Hippocampal formation (tissue), 2 donors: ENCODE measurements around the gene TBC1D22B.

ENCODE experiments used
- DNase-seq, 2 donors: peaks; one replicate each; lab custom pipeline; 2025; lab: John Stamatoyannopoulos, UW

The TBC1D22B gene

DNA sequence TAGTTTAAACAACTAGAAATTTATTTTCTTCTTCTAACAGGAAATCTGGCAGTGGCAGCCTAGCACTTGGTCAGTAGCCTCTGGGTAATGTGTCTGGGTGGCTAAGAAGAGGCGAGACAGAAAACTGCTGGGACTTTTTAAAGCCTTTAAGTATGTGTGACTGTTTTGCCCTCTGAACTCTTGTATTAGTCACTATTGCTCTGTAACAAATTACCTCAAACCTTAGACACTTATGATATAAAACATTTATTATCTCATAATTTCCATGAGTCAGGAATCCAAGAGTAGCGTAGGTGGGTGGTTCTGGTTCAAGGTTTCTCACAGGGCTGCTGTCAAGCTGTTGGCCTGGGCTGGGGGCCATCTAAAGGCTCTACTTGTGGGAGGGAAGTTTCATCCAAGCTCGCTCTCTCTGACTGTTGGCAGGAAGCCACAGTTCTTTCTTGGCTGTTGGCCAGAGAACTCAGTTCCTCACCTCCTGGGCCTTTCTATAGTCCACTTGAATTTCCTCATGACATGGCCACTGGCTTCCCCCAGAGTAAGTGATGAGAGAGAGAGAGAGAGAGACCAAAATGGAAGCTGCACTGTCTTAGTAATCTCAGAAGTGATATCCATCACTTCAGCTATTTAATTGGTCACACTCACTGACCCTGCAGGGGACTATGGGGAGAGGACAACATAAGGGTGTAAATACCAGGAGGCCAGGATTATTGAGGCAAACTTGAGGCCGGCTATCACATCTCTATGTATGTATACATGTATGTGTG lies 17.4 kb upstream of the TBC1D22B start:
- DNase-seq: peak; percentile 13 to 35

DNA sequence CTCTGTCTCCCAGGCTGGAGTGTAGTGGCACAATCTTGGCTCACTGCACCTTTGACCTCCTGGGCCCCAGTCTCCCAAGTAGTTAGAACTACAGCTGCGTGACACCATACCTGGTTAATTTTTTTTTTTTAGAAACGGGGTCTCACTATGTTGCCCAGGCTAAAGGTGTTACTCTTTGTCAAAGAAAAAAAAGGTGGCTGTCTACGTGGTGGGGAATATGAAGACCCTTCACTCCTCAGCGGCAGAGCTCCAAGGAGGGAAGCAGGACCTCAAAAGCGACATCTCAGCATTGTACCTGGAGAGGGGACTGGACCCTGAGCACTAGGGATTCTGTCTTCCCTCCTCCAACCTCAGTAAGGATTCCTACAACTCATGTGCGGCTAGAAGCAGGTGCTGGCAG lies 16.4 kb upstream of the TBC1D22B start:
- no peak for DNase-seq

DNA sequence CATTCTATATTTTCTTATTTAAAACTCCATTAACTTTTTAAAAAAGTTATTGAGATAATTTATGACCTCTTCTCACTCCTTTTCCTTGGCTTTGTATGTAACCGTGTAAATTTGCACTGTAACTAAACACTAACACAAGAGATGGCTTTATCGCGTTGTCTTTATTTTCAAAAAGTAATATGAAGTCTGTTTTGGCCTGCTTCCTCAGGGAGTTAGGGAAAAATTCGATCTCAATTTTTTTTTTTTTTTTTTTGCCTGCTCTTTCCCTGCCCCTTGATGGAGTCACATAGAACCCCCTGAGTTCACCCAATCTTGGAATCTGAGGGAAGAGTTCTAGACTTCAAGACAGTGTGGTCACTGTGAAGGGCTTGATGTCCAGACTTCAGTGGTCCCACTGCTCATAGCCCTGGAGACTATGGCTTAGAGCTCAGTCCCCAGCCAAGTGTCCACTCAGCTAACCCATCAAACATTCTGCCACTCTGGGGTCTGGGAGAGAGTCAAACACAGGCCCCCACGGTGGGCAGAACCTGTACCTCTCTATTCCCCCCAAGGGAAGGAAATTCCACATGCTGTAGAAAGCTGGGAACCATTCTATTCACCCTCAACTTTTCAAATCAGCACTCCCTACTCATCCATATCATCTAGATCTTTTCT lies 15.7 kb upstream of the TBC1D22B start:
- no peak for DNase-seq

DNA sequence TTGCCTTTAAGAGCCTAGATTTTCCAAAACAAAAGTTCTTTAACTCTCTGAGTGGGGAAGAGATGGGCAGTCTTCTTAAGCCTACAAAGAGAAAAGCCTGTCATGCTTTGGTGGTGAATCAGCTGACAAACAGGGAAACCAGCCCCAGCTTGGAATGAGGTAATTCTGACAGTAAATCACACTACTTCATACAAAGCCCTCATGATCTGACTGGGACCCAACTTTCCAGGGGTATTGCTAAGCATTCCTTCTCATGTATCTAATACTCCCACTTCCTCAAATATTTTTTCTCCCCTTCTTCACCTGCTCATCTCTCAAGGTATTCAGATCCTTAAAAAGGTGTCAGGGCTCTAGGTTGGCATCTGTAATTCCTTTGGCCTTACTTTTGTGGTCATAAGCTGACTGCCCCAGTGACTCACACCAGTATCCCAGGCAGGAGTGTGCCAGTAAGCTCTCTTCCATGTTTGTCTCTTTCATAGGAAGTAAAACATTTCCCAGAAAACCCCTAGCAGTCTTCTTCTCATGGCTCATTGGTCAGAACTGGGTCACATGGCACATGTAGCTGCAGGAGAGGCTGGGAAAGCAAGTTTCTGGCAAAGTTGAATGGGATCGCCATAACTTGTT lies 15.0 kb upstream of the TBC1D22B start:
- DNase-seq: no peak

DNA sequence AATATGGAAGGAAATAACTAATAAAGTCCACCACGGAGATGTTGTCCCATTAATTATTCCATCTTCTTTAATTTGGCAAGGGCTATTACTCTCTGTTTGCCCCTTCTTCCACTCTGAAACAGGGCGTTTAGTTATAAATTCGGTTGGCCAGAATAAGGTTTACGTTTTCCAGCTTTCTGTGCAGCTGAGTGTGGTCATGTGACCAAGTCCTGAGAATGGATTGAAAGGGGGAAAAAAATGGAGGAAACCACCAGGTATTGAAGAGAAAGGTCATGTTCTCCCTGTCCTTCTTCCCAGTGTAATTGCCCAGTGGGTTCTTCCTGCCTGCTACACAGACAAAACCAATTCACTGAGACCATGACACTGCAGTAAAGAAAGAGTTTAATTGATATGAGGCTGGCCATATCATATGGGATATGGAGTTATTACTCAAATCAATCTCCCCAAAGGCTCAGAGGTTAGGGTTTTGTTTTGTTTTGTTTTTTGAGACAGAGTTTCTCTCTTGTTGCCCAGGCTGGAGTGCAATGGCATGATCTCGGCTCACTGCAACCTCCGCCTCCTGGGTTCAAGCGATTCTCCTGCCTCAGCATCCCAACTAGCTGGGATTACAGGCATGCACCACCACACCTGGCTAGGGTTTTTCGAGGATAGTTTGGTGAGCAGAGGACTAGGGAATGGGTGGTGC lies 14.3 kb upstream of the TBC1D22B start:
- no peak for DNase-seq

DNA sequence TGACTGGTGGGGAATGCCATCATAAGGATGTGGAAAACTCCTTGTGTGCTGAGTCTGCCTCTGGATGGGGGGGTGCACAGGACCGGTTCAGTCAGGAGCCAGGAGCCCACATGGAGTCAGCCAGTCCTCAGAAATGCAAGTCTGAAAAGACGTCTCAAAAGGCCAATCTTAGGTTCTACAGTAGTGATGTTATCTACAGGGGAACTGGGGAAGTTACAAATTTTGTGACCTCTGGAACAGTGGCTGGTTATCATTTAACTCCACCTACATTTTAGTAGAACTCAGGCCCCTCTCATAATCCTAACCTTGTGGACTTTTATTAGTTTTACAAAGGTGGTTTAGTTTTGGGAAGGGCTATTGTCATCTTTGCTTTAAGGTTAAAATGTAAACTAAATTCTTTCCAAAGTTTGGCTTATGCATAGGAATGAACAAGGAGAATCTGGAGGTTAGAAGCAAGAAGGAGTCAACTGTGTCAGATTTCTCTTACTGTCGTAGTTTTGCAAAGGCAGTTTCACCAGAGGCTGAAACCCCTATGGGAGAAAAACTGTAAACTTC lies 13.7 kb upstream of the TBC1D22B start:
- DNase-seq: no peak

DNA sequence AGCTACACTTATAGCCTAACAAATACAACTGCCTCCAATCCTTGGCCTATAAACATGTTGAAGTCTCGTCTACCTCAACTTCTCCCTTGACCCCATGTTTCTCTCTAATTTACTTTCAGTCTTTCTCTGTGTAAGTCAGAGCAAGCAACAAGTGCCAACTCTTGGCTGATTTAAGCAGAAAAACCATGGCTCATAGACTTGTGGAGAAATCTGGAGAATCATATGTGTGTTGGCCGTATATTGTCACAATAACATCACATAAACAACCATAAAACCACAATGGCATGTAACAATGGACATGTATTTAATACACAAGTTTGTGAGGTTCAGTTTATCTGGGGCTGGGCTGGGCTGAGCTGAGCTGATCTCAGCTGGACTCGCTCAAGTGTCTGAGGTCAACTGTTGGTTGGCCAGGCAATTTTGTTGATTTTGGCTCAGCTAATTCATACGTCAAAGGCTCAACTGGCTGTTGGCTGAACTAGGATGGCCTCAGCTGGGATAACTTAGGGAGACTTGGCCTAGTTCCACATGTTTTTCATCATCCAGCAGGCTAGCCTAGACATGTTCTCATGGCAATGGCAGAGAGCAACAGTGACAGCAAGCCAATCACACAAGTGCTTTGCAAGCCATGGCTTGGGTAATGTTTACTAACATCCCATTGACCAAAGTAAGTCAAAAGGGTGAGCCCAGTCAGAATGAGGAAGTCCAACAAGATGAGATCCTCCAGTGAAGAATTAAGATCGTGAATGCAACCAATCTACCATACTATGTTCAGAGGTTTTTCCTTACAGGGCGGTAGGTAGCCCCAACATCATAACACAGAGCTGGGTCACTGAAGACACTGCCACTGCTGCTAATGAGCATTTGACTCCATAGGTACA lies 12.9 kb upstream of the TBC1D22B start:
- peak; percentile 11 for DNase-seq

DNA sequence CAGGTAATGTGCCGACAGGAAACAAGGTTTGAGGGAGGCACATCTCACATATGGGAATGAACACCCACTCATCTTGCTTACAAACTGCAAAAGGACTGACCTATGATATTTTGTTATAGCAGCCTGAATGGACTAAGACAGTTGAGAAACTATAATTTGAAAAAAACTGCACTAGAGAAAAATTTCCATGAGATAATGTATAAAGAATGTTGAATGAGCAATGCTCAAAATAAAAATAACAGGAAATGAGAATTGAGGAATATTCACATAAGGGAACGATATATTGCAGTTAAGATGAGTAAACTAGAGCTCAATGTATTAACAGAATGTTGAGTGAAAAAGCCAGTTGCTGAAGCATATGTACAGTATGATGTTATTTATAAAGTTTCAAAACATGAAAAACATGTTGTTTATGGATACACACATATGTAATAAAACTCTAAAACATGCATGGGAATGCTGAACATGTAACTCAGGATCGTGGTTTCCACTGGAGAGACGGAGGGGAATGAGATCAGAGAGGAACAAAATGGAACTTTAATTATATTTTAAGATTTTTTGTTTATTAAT lies 6.3 kb upstream of the TBC1D22B start:
- DNase-seq: no peak

DNA sequence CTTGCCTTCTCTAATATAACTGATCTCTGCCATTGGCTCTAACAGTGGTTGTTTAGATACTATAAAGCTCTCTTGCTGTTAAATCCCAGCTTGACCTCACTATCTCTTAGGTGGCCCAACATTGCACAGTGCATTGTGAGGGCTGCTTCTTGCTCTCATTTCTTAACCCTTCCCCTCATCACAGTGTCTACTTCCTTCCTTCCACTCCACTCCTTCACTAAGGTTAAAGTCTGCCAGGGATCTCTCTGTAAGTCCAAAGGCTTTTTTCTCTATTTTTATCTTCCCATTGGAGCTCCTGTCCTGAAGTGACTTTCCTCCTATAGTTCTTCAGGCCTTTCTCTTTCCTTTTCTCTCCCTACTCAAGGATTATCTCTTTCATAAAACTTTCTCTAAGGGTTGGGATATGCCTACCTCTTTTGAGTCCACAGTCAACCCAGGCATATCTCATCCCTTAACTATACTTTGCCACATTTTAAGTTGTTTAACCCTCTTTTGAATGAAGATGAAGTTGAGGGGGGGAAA lies 4.0 kb upstream of the TBC1D22B start:
- DNase-seq: no peak

DNA sequence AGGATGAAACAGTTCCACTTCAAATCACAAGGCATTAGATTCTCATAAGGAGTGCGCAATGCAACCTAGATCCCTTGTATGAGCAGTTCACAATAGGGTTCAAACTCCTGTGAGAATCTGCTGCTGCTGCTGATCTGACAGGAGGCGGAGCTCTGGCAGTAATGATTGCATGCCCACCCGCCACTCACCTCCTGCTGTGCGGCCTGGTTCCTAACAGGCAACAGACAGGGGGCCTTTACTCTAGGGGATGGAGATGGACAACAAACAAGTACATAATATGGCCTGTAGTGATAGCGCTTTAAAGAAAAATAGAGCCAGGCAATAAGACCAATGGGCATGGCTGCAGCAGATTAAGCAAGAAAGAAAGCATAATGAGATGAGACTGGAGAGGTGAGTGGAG lies 2.7 kb upstream of the TBC1D22B start:
- DNase-seq: no peak

DNA sequence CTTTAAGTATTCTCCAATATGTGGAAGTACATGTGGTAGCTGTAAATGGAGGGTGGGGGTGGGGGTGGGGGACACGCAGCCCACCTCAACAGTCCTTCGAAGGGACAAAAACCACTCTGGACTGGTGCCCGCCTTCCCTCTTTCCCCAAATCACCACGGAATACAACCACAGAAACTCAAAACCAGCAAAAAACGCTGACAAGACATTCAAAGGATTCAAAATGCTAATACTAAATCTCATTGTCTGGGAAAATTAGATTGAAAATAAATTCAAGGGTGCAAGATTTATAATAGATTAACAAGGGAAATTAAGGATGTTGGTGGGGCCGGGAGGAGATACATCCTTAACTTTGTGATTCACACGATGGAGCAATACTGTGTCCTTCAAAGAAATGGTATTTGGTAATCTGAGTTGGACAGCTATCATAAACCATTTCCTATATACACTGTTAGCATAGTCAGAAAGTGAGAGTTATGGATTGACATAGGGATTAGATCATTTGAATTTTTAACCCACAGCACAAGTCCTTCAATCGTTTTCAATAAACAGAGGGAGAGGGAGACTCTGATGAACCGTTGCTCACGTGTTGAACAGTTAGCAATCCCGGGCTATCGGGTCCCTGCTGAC lies 766 bp upstream of the TBC1D22B start:
- no peak for DNase-seq

DNA sequence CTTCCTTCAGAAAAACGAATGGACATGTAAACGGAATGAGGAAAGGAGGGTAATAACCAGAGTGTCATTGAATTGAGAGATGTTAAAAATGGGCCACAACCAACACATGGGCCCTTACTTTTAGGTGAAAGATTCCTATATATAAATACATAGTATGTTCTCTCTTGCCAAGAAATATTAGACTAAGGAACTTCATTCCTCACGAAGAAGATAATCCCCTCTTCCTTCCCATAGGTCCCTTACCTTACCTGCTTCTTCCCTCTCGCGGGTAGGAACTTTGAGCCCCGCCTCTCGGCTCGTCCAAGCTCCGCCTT lies 295 bp upstream of the TBC1D22B start:
- DNase-seq: no peak

DNA sequence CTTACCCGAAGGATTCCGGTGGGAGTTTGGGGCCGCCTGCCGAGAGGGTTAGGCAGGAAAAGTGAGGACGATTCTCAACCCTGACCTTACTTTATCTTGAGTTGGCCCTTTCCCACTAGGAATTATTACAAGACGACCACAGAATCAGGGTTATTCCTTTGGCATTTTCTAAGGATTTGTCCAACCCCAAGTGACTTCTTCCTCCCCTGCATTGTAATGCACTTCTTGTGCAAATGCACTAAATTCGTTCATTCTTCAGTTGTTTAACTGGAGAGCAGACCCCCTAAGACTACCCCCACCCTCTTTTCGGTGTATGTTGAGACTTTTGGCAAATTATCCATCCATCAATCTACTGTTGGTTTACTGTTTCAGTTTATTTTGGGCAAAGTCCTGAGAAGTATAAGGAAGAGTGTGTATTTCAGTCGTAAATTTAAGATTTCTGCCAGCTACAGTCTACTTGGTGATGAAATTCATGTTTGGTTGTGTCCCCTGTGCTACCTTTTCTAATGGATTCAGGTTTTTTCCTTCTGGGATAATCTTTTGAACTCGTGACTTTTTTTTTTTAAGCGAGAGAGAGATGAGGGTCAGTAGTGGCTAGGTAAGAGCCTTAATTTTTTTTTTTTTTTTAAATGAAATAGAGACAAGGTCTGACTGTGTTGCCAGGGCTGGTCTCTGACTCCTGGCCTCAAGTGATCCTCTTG lies 983 bp downstream of the TBC1D22B start:
- DNase-seq: no peak

DNA sequence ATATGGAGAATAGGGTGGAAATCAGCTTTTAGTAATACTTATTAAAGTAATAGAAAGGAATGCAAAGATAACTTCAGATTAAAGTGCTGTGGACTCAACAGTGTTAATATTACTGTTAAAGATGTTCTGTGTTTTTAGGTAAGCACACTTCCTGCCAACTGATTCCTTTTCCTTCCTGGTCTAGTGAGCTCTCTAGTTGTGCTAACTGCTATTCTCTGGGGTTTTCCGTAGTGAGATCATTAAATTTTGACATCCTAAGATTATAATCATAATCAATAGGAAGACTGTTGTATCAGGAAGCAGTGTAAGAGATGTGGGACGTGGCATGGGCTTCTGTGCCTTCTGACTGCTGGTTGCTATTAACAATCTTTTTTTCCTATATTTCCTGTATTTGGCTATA lies 1.6 kb downstream of the TBC1D22B start:
- DNase-seq: no peak

DNA sequence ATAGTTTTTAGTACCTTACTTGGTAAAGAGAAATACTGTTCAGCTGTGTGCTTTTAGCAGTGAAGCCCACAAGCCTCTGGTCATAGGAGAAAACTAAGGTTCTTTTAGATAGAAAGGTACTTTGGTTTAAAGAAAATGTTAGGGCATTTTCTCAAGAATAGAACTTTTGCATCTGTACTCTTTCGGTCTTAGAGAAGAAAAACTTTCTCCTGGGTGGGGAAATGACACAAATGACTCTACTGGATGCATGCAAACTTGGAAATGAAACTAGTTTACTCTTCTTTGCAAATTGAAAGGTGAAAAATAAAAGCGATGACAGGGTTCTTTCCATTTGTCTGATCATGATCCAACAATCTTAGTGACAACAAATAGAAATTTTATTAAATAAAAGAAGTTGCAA lies 2.5 kb downstream of the TBC1D22B start:
- DNase-seq: no peak

DNA sequence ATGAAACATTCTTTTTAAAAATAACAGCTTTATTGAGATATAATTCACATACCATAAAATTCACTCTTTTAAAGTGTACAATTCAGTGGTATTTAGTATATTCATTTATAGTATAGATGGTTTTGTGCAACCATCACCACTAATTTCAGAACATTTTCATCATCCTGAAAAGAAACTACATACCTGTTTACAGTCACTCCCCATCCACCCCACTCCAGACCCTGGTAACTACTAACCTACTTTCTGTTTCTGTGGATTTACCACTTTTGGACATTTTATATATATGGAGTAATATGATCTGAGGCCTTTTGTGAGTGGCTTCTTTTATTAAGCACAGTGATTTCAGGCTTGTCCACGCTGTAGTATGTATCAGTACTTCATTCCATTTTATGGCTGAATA lies 2.9 kb downstream of the TBC1D22B start:
- DNase-seq: no peak

DNA sequence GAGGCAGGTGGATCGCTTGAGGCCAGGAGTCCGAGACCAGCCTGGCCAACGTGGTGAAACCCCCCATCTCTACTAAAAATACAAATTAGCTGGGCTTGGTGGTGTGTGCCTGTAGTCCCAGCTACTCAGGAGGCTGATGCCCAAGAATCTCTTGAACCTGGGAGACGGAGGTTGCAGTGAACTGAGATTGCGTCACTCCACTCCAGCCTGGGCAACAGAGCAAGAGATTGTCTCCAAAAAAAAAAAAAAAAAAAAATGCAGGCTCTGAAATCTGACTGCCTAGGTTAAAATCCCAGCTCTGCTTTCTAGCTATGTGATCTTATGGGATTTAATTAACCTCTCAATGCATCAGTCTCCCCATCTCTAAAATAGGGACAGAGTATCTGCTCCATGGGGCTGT lies 3.6 kb downstream of the TBC1D22B start:
- DNase-seq: no peak

DNA sequence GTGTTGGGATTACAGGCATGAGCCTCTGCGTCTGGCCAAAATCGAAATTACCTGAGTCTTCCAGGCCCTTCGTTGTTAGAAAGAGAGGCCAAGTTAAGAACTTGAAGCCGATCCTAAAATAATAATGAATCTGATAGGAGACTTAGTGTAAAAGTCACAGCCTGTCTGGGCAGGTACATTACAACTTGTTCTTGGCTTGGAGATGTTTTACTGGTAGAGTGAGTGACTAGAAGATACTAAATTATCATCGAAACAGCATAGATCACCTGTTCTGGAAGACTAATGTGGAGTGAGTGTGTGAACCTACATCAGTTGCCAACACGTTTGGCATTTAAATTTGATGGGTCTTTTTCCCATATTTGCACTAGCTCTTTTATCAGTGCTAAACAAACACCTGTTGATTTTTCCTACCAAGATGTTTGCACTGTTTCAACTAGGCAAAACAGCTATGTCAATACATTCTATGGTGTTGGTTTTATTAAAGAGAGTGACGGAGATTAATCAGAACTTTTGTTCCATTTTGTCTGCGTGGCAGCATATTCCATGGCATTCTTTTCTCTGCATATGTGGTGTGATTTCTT lies 5.0 kb downstream of the TBC1D22B start:
- no peak for DNase-seq

DNA sequence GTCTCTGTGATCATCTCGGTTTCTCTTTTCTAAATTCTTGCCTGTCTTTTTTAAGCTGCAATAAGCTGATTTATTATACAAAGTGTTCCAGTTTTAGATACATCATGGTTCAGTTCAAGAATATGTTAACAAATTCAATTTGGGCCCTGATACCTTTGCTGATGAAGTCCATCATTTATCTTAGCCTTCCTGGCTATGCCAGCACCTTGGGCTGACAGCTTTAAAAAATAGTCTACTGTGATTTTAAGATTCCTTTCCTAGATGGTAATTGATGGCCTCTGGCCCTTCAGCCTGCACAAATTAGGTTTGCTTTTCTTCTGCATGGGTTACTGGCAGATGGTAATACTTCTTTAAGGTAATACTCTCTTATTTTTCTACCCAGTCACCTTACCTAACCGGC lies 7.4 kb downstream of the TBC1D22B start:
- no peak for DNase-seq

DNA sequence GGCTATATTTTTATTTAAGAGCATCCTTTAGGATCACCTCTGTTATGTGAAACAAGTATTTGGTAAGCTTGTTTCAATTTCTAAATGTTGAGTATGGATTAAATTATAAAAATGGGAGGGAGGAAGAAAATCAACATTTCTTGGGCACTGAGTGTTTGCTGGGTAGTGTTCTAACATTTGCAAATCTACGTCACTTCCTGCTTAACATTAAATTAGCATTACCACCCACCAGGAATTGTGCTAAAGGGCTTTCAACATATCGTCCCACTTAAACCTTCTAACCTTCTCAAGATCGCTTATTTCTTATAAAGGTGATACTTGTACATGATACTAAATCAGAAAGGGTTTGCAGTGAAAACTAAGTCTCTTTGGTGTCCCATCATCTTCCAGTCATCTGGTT lies 8.3 kb downstream of the TBC1D22B start:
- DNase-seq: no peak
